SH-SY5Y (cell line): Measurements from ENCODE around the gene ZNF548.

Experiments used
- GATA2 ChIP-seq: IDR thresholded peaks from 2 replicates; pipeline ENCODE4 v1.6.1; 2011; ENCODE audit warnings: mild to moderate bottlenecking, low read depth, low read length
- GATA3 ChIP-seq: IDR thresholded peaks from 2 replicates; pipeline ENCODE4 v1.6.1; 2011; ENCODE audit warnings: low read depth, mild to moderate bottlenecking, low read length, moderate library complexity

- TF ChIP-seq GATA2 (no peak), GATA3 (no peak)
Observed at GRCh38 chr19:57398868-57399267, 9.2 kb downstream of the ZNF548 start.
